Sigmoid colon (tissue), 7 donors: ENCODE measurements around the gene SIAE. TPM values are rescaled to one million over a fixed set of nuclear protein-coding genes. Genes with fewer than 3 reads are reported as not detected.

Source experiments
- DNase-seq: peaks from one replicate; pipeline ENCODE4 v3.0.0-alpha.2; 2019
- H3K27ac ChIP-seq, 4 donors: fragments of 200-600 bp; sonication (generic); one replicate each; pipeline ENCODE4 v1.5.1; 2016 to 2019; ENCODE audit warnings: mild to moderate bottlenecking in 1 of 4
- H3K27me3 ChIP-seq, 3 donors: fragments of 200-600 bp; sonication (generic); one replicate each; pipeline ENCODE4 v1.5.1; 2019; ENCODE audit warnings: mild to moderate bottlenecking in 1 of 3
- H3K36me3 ChIP-seq, 4 donors: fragments of 200-600 bp; sonication (generic); one replicate each; pipeline ENCODE4 v1.5.1; 2016 to 2019
- H3K4me1 ChIP-seq, 4 donors: fragments of 200-600 bp; sonication (generic); one replicate each; pipeline ENCODE4 v1.5.1; 2017 to 2019
- H3K4me3 ChIP-seq, 4 donors: fragments of 200-600 bp; sonication (generic); one replicate each; pipeline ENCODE4 v1.5.1; 2017 to 2019; ENCODE audit warnings: mild to moderate bottlenecking in 2 of 4, moderate library complexity in 1 of 4
- H3K9me3 ChIP-seq, 4 donors: fragments of 200-600 bp in 3 of 4; sonication (generic) in 3 of 4; one replicate each; pipeline versions ENCODE4 v1.5.1 to v1.6.1; 2013 to 2019
- EP300 ChIP-seq, 4 donors: sonication (generic); formaldehyde crosslinking; IDR thresholded peaks; one replicate each; pipeline ENCODE4 v1.6.1; 2017; ENCODE audit warnings: antibody characterized with exemption in 4 of 4
- POLR2A ChIP-seq, 2 donors: fragments of 450-650 bp; IDR thresholded peaks; one replicate each; pipeline ENCODE4 v1.6.1; 2016; ENCODE audit warnings: antibody characterized with exemption in 2 of 2, mild to moderate bottlenecking in 2 of 2, moderate library complexity in 2 of 2
- POLR2AphosphoS5 ChIP-seq, 4 donors: sonication (generic); formaldehyde crosslinking; IDR thresholded peaks; one replicate each; pipeline ENCODE4 v1.6.1; 2017; ENCODE audit warnings: antibody characterized with exemption in 4 of 4
- WGBS, 2 donors: extraction: QIAGEN DNeasy Blood & Tissue Kit; methylation state at CpG; one replicate each; pipeline ENCODE4 v1.1.7; 2013; 5-methylcytosine and 5-hydroxymethylcytosine counted together
- intact Hi-C: fragments of 100-400 bp; cut with DNase I; formaldehyde crosslinking; loops from one replicate; pipeline ENCODE4 v1.15.1; 2023
- polyA plus RNA-seq, 3 donors: library from polyadenylated mRNA; stranded (reverse); fragments of 200-250 nt; gene quantifications; one replicate each; pipeline ENCODE4 v1.2.3, GENCODE V29; 2013
- total RNA-seq, 4 donors: library from RNA; depleted of rRNA; stranded (reverse); fragments of >200 nt; gene quantifications; one replicate each; pipeline ENCODE4 v1.1.0, GENCODE V29; 2016
- TF ChIP-seq, protein P1 (sequence below), 4 experiments: fragments of 450-650 bp in 3 of 4; fragments of 200-600 bp in 1 of 4; IDR thresholded peaks; one replicate each; pipeline ENCODE4 v1.5.1; 2016 to 2019; ENCODE audit warnings: antibody characterized with exemption in 4 of 4, mild to moderate bottlenecking in 3 of 4, moderate library complexity in 2 of 4
- donor health status: healthy with polysubstance abuse.
- donor health status: Bipolar disorder and iron deficiency.
- donor health status: healthy.

Gene SIAE
- 1 to 10 TPM; 2.5 to 7.2 (median 4.3) TPM for total RNA-seq
- polyA plus RNA-seq = 10 to 100 TPM; 13.2 to 62.2 (median 24.7) TPM

DNA sequence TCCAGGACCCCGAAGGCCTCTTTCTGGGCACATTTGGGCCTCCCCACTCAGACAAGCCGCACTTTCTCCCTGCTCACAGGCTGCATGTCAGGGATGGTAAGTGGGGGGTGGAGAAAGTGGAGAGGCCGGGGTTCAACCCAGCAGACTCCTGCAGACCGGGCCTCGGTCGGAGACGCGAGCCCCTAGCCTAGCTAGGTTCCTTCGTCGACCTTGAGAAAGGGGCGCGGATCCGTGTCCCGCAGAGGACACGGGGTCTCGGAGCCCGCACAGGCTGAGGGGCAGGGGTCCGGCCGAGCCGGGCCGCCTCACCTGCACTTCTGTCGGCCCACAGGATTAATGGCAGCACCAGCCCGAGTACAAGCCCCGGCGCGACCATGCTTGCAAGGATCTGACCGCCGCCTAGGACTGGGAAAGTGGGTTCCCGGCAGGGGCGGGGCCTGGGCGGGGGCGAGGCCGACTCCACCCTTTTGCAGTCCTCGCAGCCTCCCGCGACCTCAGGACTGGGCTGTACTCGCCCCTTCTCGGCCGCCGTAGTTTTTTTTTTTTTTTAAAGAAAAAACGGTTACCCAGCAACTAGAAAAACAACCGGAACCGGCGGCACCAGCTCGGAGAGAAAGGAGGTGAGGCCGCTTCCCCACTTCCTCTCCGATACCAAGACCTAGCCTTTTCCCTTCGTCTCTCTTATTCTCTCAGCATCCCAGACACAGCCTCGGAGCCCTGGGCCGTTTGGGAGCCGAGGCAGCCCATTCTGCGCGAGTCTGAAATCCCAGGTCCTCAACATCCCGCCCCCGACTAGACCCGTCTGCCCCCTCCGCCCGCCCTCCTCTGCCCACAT lies at the start of gene SIAE, which contains the start of gene SPA17:
TSS of gene SIAE (minus strand) at position 407 of the 835 bp plus-strand sequence. CDS start at position 376, 31 bp downstream.
TSS of gene SPA17 (plus strand) at position 572 of the 835 bp plus-strand sequence. CDS start 1,361 bp downstream, outside the sequence.
- H3K9me3 ChIP-seq = no peaks in the 10 kb centered on the region
- TF ChIP-seq, protein P1, sequence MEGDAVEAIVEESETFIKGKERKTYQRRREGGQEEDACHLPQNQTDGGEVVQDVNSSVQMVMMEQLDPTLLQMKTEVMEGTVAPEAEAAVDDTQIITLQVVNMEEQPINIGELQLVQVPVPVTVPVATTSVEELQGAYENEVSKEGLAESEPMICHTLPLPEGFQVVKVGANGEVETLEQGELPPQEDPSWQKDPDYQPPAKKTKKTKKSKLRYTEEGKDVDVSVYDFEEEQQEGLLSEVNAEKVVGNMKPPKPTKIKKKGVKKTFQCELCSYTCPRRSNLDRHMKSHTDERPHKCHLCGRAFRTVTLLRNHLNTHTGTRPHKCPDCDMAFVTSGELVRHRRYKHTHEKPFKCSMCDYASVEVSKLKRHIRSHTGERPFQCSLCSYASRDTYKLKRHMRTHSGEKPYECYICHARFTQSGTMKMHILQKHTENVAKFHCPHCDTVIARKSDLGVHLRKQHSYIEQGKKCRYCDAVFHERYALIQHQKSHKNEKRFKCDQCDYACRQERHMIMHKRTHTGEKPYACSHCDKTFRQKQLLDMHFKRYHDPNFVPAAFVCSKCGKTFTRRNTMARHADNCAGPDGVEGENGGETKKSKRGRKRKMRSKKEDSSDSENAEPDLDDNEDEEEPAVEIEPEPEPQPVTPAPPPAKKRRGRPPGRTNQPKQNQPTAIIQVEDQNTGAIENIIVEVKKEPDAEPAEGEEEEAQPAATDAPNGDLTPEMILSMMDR (IDR thresholded peaks at IDR 0.05) = no peak
- TF ChIP-seq POLR2A (IDR thresholded peaks at IDR 0.05) (peak in 1 of 2 donors; percentile 57), EP300 (IDR thresholded peaks at IDR 0.05) (peak in 3 of 4 donors; percentile 26 to 56 (median 52)), POLR2AphosphoS5 (IDR thresholded peaks at IDR 0.05) (peak; percentile 58 to 84 (median 80))
- WGBS, 2 donors = 1% methylated on average over 58 of the region's 58 CpGs
- peak; percentile 97 for DNase-seq
- intact Hi-C loops = loop anchor here (2.0 to 10.0 kb wide), 3 partner anchors 51 to 201 kb away; partner anchors contain the start of genes NRGN and TBRG1
- H3K4me1 ChIP-seq = peaks cover 0 to 17% (median 12%) of the 10 kb centered on the region in 4 donors
- no peaks in the 10 kb centered on the region for H3K27me3 ChIP-seq
- H3K36me3 ChIP-seq = no peaks in the 10 kb centered on the region
- peak within 1 kb of the TSS; percentile 60 to 82 (median 72) for H3K4me3 ChIP-seq
- peak within 1 kb of the TSS; percentile 79 to 87 (median 86) for H3K27ac ChIP-seq

DNA sequence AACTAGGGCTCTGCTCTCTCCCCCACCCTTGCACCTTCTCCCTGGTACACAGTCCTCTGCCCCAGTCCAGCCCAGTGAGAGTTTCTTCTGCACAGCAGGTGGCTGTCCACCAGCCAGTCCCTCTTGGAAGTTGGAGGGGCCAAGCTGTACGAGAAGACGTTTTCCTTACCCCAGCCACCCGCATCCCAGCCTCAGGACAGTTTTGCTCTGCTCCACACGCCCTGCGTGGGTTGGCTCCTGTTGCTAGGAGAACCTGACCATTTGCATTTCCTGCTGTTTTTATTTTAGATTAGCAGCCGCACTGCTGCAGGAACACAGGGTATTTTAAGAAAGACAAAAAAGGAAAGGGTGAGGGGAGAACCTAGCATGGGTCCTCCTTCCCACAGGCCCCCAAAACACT lies 48.6 kb upstream of the SIAE start:
- no peak for DNase-seq
- peaks cover 0 to 13% (median 9%) of the 10 kb centered on the region in 4 donors for H3K4me1 ChIP-seq
- WGBS, 2 donors = 36 to 77% methylated on average over 6 of the region's 6 CpGs
- H3K27ac ChIP-seq = no peak overlapping the region
- H3K9me3 ChIP-seq = no peaks in the 10 kb centered on the region
- intact Hi-C loops = no loop called here
- H3K27me3 ChIP-seq = peaks cover 6 to 98% (median 29%) of the 10 kb centered on the region in 3 donors
- no peak for TF ChIP-seq POLR2AphosphoS5 (IDR thresholded peaks at IDR 0.05)
- TF ChIP-seq, protein P1 (IDR thresholded peaks at IDR 0.05) = no peak
- TF ChIP-seq POLR2A (IDR thresholded peaks at IDR 0.05) = no peak
- no peak overlapping the region for H3K4me3 ChIP-seq
- H3K36me3 ChIP-seq = no peaks in the 10 kb centered on the region

- H3K27me3 ChIP-seq = peaks cover 6 to 81% (median 33%) of the 10 kb centered on the region in 3 donors
- 67 to 83% methylated on average over 2 of the region's 2 CpGs for WGBS, 2 donors
- no peaks in the 10 kb centered on the region for H3K9me3 ChIP-seq
- no peak overlapping the region for H3K4me3 ChIP-seq
- no peak for DNase-seq
- no peak overlapping the region for H3K27ac ChIP-seq
- no peak for TF ChIP-seq POLR2A (IDR thresholded peaks at IDR 0.05)
- TF ChIP-seq EP300 (IDR thresholded peaks at IDR 0.05) = no peak
- TF ChIP-seq, protein P1 (IDR thresholded peaks at IDR 0.05) = no peak
- TF ChIP-seq POLR2AphosphoS5 (IDR thresholded peaks at IDR 0.05) = no peak
- H3K36me3 ChIP-seq = no peaks in the 10 kb centered on the region
- intact Hi-C loops = no loop called here
- H3K4me1 ChIP-seq = peaks cover 0 to 13% (median 9%) of the 10 kb centered on the region in 4 donors
Observed at GRCh38 chr11:124719534-124719933, 46.0 kb upstream of the SIAE start.

- no peak overlapping the region for H3K27ac ChIP-seq
- 70 to 73% methylated on average over 14 of the region's 14 CpGs for WGBS, 2 donors
Observed at GRCh38 chr11:124718801-124719200, 45.3 kb upstream of the SIAE start.

More at GRCh38 chr11:124718801-124719200, 45.3 kb upstream of the SIAE start:
- peaks cover 6 to 75% (median 33%) of the 10 kb centered on the region in 3 donors for H3K27me3 ChIP-seq
- H3K9me3 ChIP-seq = no peaks in the 10 kb centered on the region
- DNase-seq = no peak
- no peaks in the 10 kb centered on the region for H3K36me3 ChIP-seq
- intact Hi-C loops = no loop called here
- H3K4me3 ChIP-seq = no peak overlapping the region
- peaks cover 0 to 13% (median 9%) of the 10 kb centered on the region in 4 donors for H3K4me1 ChIP-seq
- TF ChIP-seq, protein P1 (IDR thresholded peaks at IDR 0.05) = no peak
- TF ChIP-seq POLR2A (IDR thresholded peaks at IDR 0.05) (no peak), EP300 (IDR thresholded peaks at IDR 0.05) (no peak), POLR2AphosphoS5 (IDR thresholded peaks at IDR 0.05) (no peak)
